Cardiac fibroblast (primary cell): Measurements from ENCODE around the gene TUBB4B.

ENCODE experiments used
- DNase-seq, 2 donors: peaks; one replicate each; pipeline versions ENCODE4 v3.0.0 to v3.0.0-alpha.2; 2010; ENCODE audit warnings: low read depth in 2 of 2
- H3K4me3 ChIP-seq, 2 donors: replicated peaks in 1 of 2; 1 replicate in 1 of 2; 2 replicates in 1 of 2; pipeline ENCODE4 v1.5.1; 2011; ENCODE audit warnings: low read depth in 2 of 2, low read length in 2 of 2, mild to moderate bottlenecking in 2 of 2, moderate library complexity in 1 of 2
- TF ChIP-seq, protein P1 (sequence below): IDR thresholded peaks from one replicate; pipeline ENCODE4 v1.5.1; 2011; ENCODE audit warnings: low read depth, mild to moderate bottlenecking, low read length, inconsistent platforms

TUBB4B gene

DNA sequence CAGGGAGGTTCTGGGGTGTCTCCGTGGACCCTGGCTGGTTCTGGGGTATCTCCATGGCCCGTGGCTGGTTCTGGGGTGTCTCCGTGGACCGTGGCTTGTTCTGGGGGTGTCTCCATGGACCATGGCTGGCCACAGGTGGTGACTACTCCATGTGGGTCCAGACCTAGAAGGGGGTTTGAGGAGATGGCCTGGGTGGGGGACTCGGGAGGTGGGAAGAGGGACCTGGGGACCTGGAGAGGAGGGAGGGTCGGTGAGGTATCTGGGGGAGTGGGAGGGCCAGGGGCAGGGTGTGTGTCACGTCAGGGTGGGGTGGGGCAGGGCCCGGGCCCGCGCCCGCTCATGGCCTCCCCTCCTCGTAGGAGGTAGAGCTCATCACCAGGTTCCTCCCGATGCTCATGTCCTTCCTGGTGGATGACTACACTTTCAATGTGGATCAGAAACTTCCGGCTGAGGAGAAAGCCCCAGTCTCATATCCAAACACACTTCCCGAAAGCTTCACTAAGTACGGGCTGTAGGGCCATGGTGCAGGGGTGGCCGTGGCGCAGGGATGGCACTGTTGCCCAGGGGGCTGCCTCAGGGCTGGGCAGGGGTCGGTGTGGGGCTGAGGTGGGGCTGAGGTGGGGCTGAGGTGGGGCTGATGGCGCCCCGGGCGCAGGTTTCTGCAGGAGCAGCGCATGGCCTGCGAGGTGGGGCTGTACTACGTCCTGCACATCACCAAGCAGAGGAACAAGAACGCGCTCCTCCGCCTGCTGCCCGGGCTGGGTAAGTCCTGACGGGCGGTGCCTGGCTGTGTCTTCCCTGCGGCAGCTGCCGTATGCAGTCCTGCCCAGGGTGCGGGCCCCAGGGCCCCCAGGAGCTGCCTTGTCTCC lies 25.7 kb downstream of the TUBB4B start:
- H3K4me3 ChIP-seq, result no peak overlapping the region
- DNase-seq, result no peak
- TF ChIP-seq, protein P1, sequence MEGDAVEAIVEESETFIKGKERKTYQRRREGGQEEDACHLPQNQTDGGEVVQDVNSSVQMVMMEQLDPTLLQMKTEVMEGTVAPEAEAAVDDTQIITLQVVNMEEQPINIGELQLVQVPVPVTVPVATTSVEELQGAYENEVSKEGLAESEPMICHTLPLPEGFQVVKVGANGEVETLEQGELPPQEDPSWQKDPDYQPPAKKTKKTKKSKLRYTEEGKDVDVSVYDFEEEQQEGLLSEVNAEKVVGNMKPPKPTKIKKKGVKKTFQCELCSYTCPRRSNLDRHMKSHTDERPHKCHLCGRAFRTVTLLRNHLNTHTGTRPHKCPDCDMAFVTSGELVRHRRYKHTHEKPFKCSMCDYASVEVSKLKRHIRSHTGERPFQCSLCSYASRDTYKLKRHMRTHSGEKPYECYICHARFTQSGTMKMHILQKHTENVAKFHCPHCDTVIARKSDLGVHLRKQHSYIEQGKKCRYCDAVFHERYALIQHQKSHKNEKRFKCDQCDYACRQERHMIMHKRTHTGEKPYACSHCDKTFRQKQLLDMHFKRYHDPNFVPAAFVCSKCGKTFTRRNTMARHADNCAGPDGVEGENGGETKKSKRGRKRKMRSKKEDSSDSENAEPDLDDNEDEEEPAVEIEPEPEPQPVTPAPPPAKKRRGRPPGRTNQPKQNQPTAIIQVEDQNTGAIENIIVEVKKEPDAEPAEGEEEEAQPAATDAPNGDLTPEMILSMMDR, result no peak

DNA sequence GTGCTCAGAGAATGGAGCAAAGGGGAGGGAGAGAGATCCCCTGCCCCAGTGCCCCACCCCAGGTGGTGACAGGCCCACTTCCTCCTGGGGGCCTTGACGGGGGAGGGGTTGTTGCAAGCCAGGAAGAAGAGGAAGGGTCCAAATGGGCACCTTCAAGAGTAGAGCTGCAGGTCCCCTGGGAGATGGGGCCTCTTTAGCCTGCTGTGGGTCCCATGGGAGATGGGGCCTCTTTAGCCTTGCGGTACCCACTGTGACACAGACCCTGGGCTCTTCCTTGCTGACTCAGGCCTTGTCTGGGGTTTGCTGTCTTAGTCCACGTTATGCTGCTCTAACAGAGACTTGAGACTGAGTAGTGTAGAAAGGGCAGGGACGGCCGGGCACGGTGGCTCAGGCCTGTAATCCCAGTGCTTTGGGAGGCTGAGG lies 26.9 kb downstream of the TUBB4B start:
- DNase-seq, result peak in 1 of 2 donors; percentile 76
- no peak overlapping the region for H3K4me3 ChIP-seq
- TF ChIP-seq, protein P1, result no peak

DNA sequence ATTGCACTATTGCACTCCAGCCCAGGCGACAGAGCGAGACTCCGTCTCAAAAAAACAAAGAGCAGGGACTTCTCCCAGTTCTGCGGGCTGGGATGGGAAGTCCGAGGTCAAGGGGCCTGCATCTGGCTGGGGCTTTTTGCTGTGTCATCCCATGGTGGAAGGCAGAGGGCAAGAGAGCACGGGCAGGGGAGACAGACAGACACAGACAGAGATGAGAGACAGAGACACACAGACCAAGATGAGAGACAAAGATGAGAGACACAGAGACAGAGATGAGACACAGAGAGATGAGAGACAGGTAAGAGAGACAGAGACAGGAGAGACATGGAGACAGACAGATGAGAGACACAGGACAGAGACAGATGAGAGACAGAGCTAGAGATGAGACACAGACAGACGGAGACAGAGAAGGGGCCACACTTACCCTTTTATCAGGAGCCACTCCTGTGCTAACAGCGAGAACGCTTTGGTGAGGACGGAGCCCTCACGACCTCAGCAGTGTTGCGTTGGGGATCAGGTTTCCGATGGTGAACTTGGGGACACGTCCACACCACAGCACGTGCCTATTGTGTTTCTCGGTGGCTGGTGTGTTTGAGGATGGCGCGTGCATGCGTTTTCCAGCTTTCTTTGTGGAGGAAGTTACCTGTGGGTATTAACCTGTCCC lies 27.6 kb downstream of the TUBB4B start:
- H3K4me3 ChIP-seq, result no peak overlapping the region
- peak in 1 of 2 donors; percentile 43 for DNase-seq
- TF ChIP-seq, protein P1, result no peak

DNA sequence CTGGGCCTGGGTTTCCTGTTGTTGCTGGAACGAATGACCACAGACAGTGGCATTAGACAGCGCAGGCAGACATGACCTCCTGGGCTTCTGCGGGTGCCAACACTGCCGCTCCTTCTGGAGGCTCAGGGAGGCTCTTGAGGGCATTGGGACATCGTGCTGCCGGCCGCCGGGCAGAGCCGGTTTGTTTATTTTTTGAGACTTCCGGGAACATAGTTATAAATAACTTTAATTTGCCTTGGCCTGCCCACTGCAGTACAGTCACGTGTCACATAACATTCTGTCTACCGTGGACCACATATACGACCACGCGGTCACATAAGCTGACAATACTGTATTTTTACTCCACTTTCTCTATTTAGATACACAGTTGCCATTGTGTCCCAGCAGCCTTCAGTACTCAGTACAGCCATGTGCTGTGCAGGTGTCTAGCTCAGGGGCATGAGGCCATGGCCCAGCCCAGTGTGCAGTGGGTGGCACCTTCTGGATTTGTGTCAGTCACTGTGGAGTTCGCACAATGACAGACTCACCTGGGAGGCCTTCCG lies 28.2 kb downstream of the TUBB4B start:
- TF ChIP-seq, protein P1, result no peak
- H3K4me3 ChIP-seq, result no peak overlapping the region
- peak in 1 of 2 donors; percentile 60 for DNase-seq

DNA sequence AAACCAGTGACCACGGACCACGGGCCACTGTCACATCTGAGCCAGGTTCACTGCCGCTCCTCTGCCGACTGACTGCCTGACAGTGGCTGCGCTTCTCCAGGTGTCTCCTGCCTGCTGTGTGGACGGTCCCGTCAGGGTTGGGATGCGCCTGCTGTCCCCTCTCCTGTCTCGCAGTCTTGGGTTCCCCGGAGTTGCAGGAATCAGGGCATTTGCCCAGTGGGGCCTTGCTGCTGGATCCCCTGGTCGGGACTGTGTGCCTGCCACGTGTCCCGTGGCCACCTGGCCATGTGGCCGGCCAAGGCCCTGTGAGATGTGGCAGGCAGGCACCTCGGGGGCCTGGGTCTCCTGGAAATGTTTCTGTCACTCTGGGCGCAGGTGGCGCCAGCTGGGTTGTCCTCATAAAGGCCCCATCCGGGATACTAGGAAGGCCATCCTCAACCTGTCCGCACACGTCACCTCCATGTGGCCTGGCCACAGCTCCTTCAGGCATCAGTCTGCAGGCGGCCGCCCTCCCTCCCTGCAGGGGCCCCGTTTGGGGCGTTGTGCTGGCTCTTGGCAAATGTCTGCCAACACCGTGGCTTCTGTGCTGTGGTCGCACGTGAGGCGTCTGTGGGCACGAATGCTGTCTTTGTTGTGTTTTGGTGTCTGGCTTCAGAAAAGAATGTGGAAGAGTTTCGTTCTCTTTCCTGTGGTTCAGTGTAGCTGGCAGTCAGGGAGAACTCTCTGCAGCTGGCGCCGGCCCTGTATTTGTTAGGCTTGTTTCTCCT lies 30.0 kb downstream of the TUBB4B start:
- TF ChIP-seq, protein P1, result no peak
- DNase-seq, result peak in 1 of 2 donors; percentile 41
- H3K4me3 ChIP-seq, result no peak overlapping the region

DNA sequence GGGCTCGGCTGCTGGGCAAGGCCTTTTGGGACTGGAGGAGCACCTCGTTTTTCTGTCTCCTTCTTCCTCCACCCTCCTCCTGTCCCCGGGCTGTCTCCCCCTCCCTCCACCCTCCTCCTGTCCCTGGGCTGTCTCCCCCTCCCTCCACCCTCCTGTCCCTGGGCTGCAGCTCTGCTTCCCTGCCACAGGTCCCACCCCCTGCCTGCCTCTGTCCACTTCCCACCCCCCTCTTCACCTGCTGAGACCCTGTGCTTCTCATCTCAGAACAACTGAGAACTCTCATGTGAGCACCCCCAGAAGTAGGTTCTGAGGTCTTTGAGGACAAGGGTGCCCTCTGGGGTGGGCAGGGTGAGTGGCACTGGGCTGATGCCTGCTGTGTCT lies 30.6 kb downstream of the TUBB4B start:
- TF ChIP-seq, protein P1, result no peak
- DNase-seq, result no peak
- H3K4me3 ChIP-seq, result no peak overlapping the region
